Dendritic cell treated with granulocyte-macrophage colony-stimulating factor and Interleukin-4, amounts not matched to agents 40 ng/mL and 50 ng/mL, for 4 days (primary cell): Measurements from ENCODE around the gene VAMP8.
"Not testable (repeated sequence)": the region's sequence is repeated elsewhere in the genome, so short reads cannot be mapped to it uniquely, and the experiment has no call there.

Source experiments
- H3K27ac Mint-ChIP-seq: one replicate; pipeline ENCODE4 v1.8.0; 2022; ENCODE audit warnings: mild to moderate bottlenecking, mixed read lengths
- H3K27me3 Mint-ChIP-seq: one replicate; pipeline ENCODE4 v1.8.0; 2022; ENCODE audit warnings: mild to moderate bottlenecking, mixed read lengths
- H3K36me3 Mint-ChIP-seq: one replicate; pipeline ENCODE4 v1.8.0; 2022; ENCODE audit warnings: low read depth, mixed read lengths
- H3K4me1 Mint-ChIP-seq: one replicate; pipeline ENCODE4 v1.8.0; 2022; ENCODE audit warnings: low read depth, mixed read lengths
- H3K4me3 Mint-ChIP-seq: one replicate; pipeline ENCODE4 v1.8.0; 2022; ENCODE audit warnings: mild to moderate bottlenecking, moderate library complexity, mixed read lengths
- H3K9me3 Mint-ChIP-seq: one replicate; pipeline ENCODE4 v1.8.0; 2022; ENCODE audit warnings: mixed read lengths
- intact Hi-C: fragments of 100-400 bp; cut with micrococcal nuclease; formaldehyde crosslinking; loops from one replicate; pipeline ENCODE4 v1.15.0; 2022

VAMP8 gene

DNA sequence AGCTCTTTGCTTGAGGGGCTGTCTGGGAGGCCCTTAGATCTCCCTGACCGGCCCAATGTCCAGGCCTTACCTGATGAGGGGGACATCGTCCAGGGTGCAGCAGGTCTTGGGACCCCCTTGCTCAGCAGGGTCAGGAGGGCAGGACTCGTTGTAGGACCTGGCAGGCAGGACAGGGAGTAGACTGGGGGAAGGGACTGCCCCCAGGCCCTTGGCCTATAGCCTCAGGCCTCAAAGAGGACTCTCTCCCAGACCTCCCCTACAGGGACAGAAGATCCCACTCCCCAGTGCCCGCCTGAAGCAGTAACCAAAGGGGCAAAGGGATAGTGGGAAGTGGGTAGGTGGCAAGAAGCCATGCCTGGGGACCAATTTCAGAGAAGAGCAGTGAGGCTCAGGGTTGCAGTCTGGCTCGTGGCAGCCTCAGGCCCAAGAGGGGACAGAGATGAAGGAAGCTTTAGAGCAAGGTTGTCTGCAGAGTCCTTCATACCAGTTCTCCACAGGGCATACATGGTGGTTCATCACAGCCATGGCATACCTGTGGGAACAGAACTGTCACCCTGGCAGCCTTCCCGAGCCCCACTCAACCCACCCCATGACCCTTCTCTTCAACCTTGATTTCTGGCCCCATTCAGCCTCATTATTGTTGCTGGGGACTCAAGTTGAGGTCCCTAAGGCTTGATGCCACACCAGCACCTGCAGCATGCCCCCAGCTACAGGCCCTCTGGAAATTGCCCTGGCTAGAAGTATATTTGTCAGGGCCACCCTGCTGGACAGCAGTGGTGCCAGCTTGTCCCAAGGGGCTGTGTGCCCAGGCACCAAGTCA lies 23.8 kb downstream of the VAMP8 start:
- peak overlapping the region; percentile 87 for H3K4me3 Mint-ChIP-seq
- H3K36me3 Mint-ChIP-seq, result peaks cover 74% of the 10 kb centered on the region
- no peaks in the 10 kb centered on the region for H3K27me3 Mint-ChIP-seq
- peaks cover 82% of the 10 kb centered on the region for H3K4me1 Mint-ChIP-seq
- intact Hi-C loops, result no loop called here
- H3K27ac Mint-ChIP-seq, result peak overlapping the region; percentile 90
- H3K9me3 Mint-ChIP-seq, result no peaks in the 10 kb centered on the region

DNA sequence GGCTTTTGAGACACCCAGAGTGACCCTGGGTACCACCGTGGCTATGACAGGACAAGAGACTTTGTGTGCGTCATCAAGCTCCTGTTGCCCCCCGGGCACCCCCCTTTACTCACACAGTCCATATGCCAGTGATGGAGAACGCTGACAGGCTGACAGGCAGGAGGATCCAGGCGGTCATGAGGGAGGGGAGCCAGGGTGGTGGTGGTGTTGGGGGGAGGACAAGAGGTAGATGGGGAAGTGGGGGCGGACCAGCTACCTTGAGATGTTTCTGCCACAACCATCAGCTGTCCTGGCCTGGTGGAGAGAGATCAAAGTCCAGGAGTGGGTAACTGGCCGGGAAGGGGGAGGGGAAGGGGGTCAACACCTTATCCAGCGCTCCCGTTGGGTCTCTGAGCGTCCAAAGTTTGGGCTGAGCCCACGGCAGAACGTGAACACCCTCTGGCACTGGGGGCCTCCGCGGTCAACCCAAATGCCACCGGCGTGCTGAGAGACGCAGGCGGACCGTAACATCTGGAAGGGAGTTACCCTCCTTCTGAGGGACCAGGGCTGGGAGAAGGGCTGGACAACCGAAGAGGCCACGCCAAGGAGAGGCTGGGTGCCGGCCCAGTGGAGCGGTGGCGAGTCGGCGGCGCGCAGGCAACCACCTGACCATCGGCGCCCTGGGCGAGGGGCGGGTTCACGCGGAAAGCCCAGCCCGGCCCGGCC lies 24.5 kb downstream of the VAMP8 start:
- Mint-ChIP-seq H3K4me1 (peaks cover 79% of the 10 kb centered on the region), H3K27me3 (no peaks in the 10 kb centered on the region), H3K36me3 (peaks cover 74% of the 10 kb centered on the region), H3K9me3 (no peaks in the 10 kb centered on the region), H3K27ac (peak overlapping the region; percentile 90), H3K4me3 (peak overlapping the region; percentile 87)
- intact Hi-C loops, result loop anchor here (1.0 to 2.0 kb wide), 2 partner anchors 15 to 41 kb away; partner anchors contain the start of genes GGCX and USP39

DNA sequence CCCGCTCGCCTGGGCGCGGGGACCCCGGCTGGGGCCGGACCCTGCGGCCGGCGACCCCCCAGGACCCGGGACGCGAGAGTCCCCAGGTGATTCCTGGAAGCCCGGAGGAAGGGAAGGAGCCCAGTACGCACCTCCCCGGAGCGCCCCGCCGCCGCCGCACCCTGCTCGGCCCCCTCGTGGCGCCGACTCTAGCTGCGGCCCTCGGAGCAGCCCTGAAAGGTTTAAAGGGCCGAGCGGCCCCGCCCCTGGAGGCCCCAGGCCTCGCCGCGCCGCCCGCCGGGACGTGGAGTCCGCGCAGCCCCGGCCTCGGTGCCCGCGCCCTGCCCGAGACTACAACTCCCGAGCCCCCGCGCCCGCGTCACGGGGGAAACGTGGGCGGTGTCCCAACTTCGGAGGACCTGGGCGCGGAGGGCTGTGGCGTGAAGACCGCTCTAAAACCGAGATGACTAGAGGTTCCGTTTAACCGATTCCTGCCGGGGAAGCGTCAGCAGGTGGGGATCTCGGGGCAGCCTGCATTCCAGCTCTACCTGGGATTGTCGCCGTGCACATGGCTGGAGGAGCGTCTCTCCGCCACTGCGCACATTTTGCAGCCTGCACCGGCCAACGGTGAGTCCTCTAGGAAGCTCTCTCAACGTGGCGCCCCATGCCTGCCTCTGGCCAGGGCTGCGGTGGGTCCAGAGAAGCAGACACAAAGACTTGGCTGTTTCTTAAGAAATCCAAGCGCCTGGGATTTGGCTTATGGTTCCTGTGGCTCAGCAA lies 25.3 kb downstream of the VAMP8 start, which contains the start of gene TMEM150A:
Gene TMEM150A, minus strand, starts transcription at position 223 of the 759 bp plus-strand sequence. CDS start 750 bp downstream, outside the sequence.
- Mint-ChIP-seq H3K4me3 (peak within 1 kb of the TSS; percentile 91), H3K27me3 (no peaks in the 10 kb centered on the region), H3K36me3 (peaks cover 74% of the 10 kb centered on the region), H3K27ac (peak within 1 kb of the TSS; percentile 90), H3K4me1 (peaks cover 79% of the 10 kb centered on the region), H3K9me3 (no peaks in the 10 kb centered on the region)
- intact Hi-C loops, result loop anchor here (1.0 to 2.0 kb wide), 2 partner anchors 14 to 41 kb away; partner anchors contain the start of genes GGCX and USP39

DNA sequence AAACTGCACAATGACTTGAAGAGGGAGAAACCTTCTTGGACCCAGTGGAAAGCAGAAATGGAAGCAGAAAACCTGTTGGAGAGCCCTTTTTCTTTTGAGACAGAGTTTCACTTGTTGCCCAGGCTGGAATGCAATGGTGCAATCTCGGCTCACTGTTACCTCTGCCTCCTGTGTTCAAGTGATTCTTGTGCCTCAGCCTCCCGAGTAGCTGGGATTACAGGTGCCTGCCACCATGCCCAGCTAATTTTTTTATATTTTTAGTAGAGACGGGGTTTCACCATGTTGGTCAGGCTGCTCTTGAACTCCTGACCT lies 26.7 kb downstream of the VAMP8 start:
- peaks cover 74% of the 10 kb centered on the region for H3K36me3 Mint-ChIP-seq
- H3K9me3 Mint-ChIP-seq, H3K27me3 Mint-ChIP-seq, intact Hi-C loops: not testable (repeated sequence)
- peaks cover 86% of the 10 kb centered on the region for H3K4me1 Mint-ChIP-seq
- peak overlapping the region; percentile 90 for H3K27ac Mint-ChIP-seq
- H3K4me3 Mint-ChIP-seq, result peak overlapping the region; percentile 91

DNA sequence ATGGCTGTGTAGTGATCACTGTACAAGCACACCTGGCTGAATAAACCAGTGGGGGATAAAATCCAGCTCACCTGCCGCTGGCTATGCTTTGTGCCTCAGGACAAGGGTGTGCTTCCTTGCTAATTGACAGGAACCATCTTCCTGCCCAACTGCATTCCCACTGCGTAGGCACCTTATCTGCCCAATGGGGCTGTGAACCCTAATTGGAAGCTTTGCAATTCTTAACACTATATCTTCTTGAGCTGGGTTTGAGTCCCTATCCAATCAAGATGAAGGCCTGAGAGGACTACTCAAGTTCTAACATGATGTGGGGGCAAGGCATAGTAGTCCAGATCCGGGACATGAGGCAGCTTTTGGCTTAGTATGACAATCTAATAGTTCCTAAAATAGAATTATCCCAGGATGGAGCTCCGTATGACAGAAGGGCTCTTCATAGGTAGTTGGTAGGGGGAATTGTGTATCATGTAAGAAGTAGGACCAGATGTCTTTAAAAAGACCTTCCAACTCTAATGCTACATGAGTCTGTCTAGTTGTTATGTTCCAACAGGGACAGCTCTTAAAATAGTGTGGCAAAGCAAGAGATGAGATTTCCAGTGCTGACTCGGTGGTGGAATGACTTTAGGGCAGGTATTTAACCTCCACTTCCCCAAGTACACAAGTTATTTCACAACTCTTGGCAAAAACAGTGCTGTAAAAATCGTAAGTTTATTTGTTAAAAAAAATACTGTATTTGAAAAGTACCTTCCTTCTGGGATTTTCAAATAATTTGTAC lies 27.4 kb downstream of the VAMP8 start:
- Mint-ChIP-seq H3K4me1 (peaks cover 83% of the 10 kb centered on the region), H3K27ac (no peak overlapping the region), H3K4me3 (no peak overlapping the region), H3K9me3 (no peaks in the 10 kb centered on the region), H3K27me3 (no peaks in the 10 kb centered on the region), H3K36me3 (peaks cover 74% of the 10 kb centered on the region)
- intact Hi-C loops, result no loop called here

DNA sequence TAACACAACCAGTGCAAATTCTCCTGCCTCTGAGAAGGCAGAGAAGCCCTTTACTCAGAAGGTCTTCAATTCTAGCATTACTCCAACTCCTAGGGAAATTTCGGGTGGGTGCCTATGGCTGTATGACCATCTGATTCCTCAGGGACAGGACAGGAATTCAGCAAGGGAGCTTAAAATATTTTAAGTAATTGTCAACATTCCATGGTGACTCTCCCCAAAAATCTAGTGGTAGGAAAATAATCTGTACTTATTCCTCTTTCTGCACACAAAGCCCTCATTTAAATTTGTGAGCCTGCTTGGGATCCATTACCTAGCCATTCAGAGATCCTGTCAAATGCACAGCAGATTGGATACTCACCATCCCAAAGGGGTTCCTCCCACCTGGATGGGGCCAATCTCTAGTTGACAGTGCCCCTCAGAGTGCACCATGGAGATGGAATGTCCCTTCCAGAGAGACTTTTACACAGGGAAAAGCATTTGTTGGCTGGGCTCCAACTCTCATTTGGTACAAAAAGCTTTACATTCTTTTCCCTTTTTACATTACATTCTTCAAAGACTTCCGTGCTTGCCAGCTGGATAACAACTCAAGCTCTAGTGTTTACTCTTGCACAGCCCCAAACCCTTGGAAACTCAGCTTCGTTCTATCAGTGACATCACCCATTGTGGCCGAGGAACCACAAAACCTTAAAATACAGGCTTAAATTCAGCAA lies 28.2 kb downstream of the VAMP8 start:
- no peak overlapping the region for H3K27ac Mint-ChIP-seq

DNA sequence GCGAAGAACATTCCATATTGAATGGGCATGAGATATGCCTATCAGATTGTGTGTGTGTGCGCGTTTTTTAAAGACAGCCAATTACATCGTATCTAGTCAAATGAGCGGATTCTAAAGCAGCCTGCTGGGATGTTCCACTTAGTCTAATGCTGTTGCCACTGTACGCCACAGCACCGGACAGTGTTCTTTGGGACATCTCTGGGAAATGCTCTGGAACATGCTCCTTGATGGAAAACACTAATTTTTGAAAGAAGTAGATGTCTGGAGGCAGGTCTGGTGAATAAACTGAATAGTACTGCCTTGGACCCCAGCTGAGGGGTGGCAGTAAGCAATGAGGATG lies 28.7 kb downstream of the VAMP8 start:
- intact Hi-C loops, result no loop called here
- Mint-ChIP-seq H3K36me3 (peaks cover 69% of the 10 kb centered on the region), H3K4me3 (no peak overlapping the region), H3K4me1 (peaks cover 78% of the 10 kb centered on the region), H3K27ac (no peak overlapping the region), H3K27me3 (no peaks in the 10 kb centered on the region), H3K9me3 (no peaks in the 10 kb centered on the region)

More for the DNA sequence above, 28.2 kb downstream of the VAMP8 start:
- Mint-ChIP-seq H3K9me3 (no peaks in the 10 kb centered on the region), H3K36me3 (peaks cover 73% of the 10 kb centered on the region), H3K4me1 (peaks cover 83% of the 10 kb centered on the region), H3K4me3 (no peak overlapping the region), H3K27me3 (no peaks in the 10 kb centered on the region)
- intact Hi-C loops, result no loop called here

DNA sequence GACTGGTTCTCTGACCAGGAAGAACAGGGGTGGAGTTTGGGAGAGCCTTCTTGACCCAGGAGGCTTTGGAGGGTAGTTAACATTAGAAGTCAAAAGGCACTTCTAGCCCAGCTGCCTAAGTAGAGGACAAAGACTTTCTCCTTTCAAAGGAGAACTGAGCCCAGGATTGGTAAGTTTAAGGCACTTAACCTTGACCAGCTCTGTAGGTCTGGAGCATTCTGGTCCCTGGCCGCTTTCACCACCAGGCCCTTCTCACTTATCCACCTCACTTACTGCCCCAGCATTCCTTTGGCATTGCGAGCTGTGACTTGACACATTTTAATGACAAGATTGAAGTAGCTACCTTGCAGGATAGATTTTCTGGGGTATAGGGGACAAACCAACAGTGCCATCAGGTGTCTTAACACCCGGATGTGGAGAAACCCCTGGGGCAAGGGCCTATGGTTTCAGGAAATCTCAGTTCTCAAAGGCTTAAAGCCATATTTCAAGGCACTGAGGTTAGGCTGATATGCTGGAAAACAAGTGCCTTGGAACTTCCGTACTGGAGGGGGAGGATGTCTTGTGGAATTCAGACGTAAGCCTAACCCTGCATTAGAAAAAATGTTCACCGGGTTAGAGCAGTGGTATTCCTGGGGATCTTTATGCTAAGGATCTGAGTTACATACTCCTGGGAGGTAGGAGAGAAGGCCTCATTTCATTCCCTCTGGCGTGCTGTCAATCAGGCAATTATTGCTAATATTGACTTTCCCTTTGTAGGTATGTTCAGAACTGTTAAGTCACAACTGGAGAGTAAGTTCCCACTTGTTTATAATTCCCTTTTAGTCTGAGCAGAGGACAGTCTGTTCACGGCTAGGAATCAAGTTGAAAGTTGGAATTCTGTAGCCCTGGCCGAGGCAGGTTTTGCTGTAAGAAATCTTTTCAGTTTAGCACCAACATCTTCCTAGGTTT lies 30.2 kb downstream of the VAMP8 start:
- Mint-ChIP-seq H3K36me3 (peaks cover 63% of the 10 kb centered on the region), H3K27me3 (no peaks in the 10 kb centered on the region), H3K9me3 (no peaks in the 10 kb centered on the region), H3K4me1 (peaks cover 69% of the 10 kb centered on the region), H3K4me3 (no peak overlapping the region), H3K27ac (no peak overlapping the region)
- intact Hi-C loops, result no loop called here

DNA sequence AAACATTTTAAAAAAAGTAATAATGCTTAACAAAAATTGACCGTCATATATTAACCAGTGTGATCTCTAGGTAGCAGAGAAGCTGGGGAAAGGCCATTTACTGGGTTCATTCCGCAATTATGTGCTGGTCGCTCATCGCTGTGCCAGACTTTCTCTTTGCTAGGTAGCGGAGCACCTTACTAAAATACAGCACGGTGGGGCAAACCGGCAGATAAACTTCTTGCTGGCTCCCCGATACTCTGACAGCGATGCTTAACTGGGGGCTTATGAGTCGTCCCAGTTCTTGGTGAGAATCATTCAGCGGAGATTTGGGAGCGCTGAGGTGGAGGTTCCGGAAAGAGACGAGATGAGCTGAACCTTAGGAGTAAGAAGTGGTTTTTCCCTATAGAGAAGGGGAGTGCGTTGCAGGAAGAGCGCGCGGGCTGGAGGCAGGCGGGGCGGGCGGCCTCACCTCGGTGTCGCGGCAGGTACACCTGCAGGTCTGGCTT lies 33.9 kb downstream of the VAMP8 start:
- intact Hi-C loops, result loop anchor here (10.0 kb wide), 1 partner anchor 494 kb away; the partner anchor contains the start of genes POLR1A and PTCD3
- Mint-ChIP-seq H3K27ac (peak overlapping the region; percentile 87), H3K36me3 (peaks cover 53% of the 10 kb centered on the region), H3K4me3 (peak overlapping the region; percentile 96), H3K4me1 (peaks cover 38% of the 10 kb centered on the region), H3K9me3 (no peaks in the 10 kb centered on the region), H3K27me3 (no peaks in the 10 kb centered on the region)

DNA sequence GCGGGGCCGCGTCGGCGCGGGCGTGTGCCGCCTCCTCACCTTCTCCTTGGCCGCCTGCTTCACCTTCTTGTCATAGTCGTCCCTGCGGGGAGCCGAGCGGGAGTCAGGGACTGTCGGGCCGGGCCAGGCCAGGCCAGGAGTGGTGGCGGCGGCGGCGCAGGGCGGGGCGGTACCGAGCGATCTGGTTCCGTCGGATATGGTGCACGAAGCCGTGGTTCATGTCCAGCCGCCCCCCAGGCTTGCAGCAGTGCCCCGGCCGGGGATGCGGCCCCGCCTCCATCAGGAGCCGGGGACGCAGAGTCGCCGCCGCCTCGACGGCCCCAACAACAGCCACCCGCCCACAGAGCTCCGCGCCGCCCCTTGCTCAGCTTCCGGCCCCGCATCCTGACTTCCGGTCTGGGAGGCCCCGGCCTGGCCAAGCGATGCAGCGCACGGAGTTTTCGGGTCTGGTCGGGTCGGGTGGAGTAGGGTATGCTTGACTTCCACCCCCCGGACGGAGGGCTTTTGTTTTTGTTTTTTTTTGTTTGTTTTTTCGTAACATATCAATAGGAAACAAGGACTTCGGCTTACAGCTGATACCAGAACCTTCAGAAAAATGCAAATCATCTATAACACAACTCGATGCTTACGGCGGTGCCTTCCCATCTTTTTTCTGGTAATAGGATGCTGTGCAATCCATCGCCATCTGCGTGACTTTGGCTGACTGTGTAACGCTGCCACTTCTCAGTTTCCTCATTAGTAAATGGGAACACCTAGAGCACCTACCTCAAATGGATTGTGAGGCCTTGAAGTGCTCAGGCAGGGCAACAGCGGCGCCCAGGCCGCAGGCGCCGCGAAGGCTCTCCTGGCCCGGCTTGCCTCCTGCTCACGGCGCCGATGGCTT lies 34.6 kb downstream of the VAMP8 start, which contains the start of gene C2orf68:
Gene C2orf68, minus strand, starts transcription at position 362 of the 883 bp plus-strand sequence. Its CDS starts 82 bp downstream, at position 280.
- peak within 1 kb of the TSS; percentile 96 for H3K4me3 Mint-ChIP-seq
- peaks cover 37% of the 10 kb centered on the region for H3K4me1 Mint-ChIP-seq
- peaks cover 54% of the 10 kb centered on the region for H3K36me3 Mint-ChIP-seq
- no peaks in the 10 kb centered on the region for H3K27me3 Mint-ChIP-seq
- H3K27ac Mint-ChIP-seq, result peak within 1 kb of the TSS; percentile 87
- intact Hi-C loops, result loop anchor here (10.0 kb wide), 1 partner anchor 493 kb away; the partner anchor contains the start of genes POLR1A and PTCD3
- no peaks in the 10 kb centered on the region for H3K9me3 Mint-ChIP-seq
